Renal cortical epithelial cell (primary cell): ENCODE data around the gene PSMD1. TPM values are rescaled to one million over a fixed set of nuclear protein-coding genes. Genes with fewer than 3 reads are reported as not detected.
"Not testable (repeated sequence)": the region's sequence is repeated elsewhere in the genome, so short reads cannot be mapped to it uniquely, and the experiment has no call there.

Experiments used
- DNase-seq: peaks from one replicate; pipeline ENCODE4 v3.0.0-alpha.2; 2011; ENCODE audit warnings: low read depth
- total RNA-seq: library from RNA; depleted of rRNA; stranded (reverse); fragments of >200 nt; gene quantifications from 2 replicates; pipeline ENCODE4 v1.2.3, GENCODE V29; 2014

PSMD1 gene
- total RNA-seq: 121 and 135 TPM in 2 replicates

- peak; percentile 80 for DNase-seq
Observed at GRCh38 chr2:231056453-231057416, at the start of gene PSMD1. TSS of gene PSMD1 (plus strand) at chr2:231056867. CDS start at chr2:231057026, 159 bp downstream.

GRCh38 chr2:231007286-231008098, 49.2 kb upstream of the PSMD1 start:
- no peak for DNase-seq

- no peak for DNase-seq
Observed at GRCh38 chr2:231008131-231008530, 48.5 kb upstream of the PSMD1 start.

DNA sequence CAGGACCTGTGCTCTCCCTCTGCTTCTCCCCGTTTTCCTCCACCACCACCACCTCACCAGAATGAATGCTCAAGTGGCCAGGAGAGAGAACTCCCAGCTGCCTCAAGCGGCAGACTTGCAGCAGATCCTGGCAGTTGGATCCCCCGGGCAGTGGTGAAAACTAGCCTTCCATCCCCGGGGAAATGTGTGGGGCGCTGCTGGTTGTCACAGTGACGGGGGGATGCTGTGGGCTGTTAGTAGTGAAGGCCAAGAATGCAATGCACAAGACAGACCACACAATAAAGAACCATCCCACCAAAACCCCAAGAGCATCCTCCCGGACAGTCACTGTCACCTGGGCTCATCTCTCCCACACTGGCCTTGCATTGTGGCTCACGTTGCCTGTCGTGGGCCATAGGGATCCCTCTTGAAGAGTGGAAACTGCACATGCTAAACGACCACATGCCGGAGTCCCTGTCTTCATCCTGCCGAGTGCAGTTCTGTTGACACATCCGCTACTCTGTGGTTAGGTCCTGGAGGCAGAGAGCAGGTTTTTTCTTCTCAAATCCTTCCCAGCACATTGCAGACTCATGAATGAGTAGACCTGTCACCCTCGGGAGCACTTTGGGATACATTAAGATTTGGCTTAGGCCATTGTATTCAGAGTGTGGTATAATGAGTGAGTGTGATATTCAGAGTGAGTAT, 47.3 kb upstream of the PSMD1 start:
- no peak for DNase-seq

DNA sequence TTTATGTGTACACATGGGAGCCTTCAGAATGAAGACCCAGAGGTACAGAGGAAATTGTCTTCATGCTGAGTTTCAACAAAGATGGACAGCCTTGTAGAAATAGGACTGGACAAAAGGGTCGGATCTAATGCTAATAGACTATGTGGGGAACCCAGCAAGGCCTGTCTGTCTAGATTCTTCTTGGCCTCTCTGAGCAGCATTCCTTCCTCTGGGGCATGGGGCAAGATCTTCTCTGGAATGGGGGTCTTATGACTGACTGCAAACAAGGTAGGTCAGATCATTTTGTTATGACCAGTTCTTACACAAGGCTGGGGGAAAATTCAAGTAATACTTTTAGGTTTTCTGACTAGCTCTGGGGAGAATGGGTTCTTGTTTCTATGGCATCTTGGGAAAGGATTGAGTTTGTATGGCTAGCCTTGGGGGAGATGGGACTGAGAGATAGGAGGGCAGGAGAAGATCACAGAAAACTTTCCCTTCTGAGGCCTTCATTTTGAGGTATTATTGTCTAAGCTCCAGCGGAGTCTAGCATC, 46.4 kb upstream of the PSMD1 start:
- DNase-seq: no peak

- DNase-seq: no peak
Observed at GRCh38 chr2:231011526-231011925, 45.1 kb upstream of the PSMD1 start.

DNA sequence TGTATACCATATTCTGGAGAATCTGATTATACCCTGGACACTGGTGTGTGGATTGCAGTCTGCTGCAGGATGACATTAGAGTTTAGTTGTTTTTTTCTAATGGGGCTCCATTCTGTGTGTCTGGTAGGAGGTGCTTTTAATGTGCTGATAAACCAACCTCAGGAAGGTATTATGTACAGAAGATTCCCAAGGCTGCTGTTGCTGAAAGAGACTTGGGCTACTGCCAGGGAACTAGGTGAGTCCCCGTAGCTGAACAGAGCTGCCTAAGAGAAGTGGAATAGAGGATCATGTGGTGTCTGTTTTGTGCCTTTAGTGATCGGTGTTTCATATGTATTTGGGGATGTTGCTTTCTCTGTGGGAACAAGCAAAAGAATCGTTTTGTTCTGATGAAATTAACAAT, 44.2 kb upstream of the PSMD1 start:
- no peak for DNase-seq

DNA sequence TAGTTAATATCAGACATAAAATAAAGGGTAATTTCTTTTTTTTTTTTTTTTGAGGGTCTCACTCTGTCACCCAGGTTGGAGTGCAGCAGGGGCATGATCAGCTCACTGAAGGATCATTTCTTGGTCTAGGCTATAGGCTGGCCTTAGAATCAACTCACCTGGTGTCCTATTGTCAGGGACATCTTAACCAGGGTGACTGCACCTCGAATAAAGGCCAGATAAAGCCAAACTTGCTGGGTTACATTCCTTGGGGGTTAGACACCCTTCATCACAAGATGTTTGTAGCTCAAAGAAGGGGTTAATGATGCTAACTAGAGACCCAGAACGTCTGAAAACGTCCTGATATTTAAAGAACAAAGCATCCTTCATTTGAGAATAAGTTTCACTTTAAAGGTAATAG, 42.8 kb upstream of the PSMD1 start:
- DNase-seq: no peak

DNA sequence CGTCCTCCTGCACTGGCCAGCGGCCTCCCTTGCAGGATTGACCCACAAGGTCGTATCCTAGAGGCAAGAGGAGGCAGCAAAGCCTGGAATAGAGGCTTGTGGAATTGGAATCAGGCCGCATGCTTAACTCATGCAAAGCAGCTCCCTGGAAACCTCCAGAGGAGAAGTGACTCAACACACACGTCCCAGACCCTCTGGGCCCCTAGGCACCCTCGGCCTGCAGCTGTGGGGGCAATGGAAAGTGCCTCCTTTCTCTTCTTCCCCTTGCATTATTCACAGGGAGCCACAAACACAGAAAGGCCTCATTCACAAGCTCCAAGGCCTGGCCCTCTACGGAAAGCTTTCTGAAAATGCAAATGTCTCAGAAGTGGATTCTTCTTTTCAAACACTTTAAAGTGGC, 41.2 kb upstream of the PSMD1 start:
- no peak for DNase-seq

GRCh38 chr2:231015926-231016325, 40.7 kb upstream of the PSMD1 start:
- no peak for DNase-seq

GRCh38 chr2:231016566-231017230, 40.0 kb upstream of the PSMD1 start:
- no peak for DNase-seq

DNA sequence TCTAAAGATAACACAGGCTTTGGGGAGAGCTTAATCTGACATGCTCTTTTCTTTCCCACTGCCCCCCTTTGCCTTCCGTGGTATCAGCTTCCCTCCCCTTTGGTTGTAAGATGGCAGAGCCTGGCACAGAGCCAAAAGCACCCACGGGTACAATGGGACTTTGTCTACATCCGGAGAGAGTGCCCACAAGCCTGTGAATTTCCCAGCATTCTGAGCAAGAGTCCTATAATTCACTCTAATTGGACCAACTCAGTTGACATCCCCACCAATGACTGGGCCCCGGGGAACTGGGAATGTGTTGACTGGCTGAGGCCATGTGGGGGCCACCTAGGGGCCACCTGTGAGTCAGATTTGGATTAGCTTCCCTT, 39.5 kb upstream of the PSMD1 start:
- no peak for DNase-seq

DNA sequence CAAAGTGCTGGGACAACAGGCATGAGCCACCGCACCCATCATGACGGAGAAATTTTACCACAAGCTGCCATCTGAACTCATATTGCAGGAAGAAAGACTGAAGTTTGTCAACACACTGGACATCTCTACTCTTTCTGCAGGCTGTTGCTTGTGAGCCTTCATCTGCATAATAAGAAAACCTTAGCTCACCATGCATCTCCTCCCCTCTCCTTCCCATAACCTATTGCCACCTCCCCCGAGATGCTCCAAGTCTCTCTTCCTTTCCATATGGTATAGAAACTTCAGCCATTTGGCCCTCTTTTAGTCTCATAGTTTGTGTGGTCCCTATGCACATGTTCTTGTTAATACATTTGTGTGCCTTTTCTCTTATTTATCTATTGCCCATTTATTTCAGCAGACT, 38.5 kb upstream of the PSMD1 start:
- DNase-seq: no peak

DNA sequence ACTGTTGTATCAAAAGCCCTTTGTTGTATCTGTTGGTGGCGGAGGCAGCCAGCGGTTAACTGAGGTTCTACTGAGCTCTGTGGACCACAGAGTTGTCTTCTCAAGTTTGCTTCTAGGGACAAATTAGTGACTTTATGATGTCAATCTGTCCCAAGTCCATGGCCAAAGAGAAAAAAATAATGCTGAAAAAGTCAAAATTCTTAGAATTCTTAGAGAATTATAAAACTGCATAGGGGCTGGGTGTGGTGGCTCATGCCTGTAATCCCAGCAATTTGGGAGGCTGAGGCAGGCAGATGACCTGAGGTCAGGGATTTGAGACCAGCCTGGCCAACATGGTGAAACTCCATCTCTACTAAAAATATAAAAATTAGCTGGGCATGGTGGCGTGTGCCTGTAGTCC, 31.6 kb upstream of the PSMD1 start:
- not testable (repeated sequence) for DNase-seq

DNA sequence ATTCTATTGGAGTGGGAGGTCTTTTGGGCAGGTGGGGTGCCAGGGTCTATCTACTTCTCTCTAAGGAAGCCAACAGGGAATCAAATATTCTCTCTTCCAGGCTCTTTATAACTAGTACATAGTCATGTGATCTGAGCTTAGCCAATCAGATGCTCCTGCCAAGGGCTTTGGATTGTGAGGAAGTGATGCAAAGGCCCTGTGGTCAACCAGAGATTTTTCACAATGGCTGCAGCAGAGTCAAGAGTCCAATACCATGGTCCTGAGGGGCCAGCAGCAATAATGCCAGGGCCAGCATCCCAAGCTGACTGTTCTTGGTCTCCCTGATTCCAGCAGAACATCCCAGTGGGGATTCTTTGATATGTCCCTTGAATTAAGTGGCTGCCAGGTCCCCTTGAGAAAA, 27.8 kb upstream of the PSMD1 start:
- DNase-seq: no peak

- DNase-seq: no peak
Observed at GRCh38 chr2:231029563-231029962, 27.1 kb upstream of the PSMD1 start.

- DNase-seq: no peak
Observed at GRCh38 chr2:231030725-231031124, 25.9 kb upstream of the PSMD1 start.

GRCh38 chr2:231032575-231033140, 24.0 kb upstream of the PSMD1 start:
- DNase-seq: no peak

GRCh38 chr2:231033147-231034132, 23.2 kb upstream of the PSMD1 start:
- DNase-seq: no peak
